HEK293 (cell line): ENCODE data around the gene AK5.

ENCODE experiments used
- CTCF ChIA-PET: fragments of 350-600 bp; formaldehyde crosslinking; extraction: SDS; loops from one replicate; lab custom pipeline; 2021; ENCODE audit warnings: antibody characterized with exemption; lab: Yijun Ruan, JAX
- POLR2A ChIA-PET: fragments of 300-600 bp; formaldehyde crosslinking; extraction: SDS; loops from one replicate; lab custom pipeline; 2020; ENCODE audit warnings: antibody characterized with exemption, inconsistent platforms; lab: Yijun Ruan, JAX
- H3K27ac ChIP-seq: fragments of 200-500 bp; sonication (Bioruptor generic); 2 replicates; pipeline ENCODE4 v1.5.1; 2014; ENCODE audit warnings: low read depth, low read length, control low read depth, inconsistent platforms; ENCODE audit errors: extremely low read depth
- H3K36me3 ChIP-seq, 2 experiments: fragments of 200-500 bp in 1 of 2; sonication (Bioruptor generic) in 1 of 2; 1 replicate in 1 of 2; 2 replicates in 1 of 2; pipeline ENCODE4 v1.5.1; 2014 to 2017; ENCODE audit warnings: inconsistent platforms in 2 of 2, low read length in 2 of 2; ENCODE audit not compliant: control insufficient read depth in 2 of 2, insufficient read depth in 1 of 2
- H3K4me1 ChIP-seq: fragments of 200-500 bp; sonication (Bioruptor generic); 2 replicates; pipeline ENCODE4 v1.5.1; 2014; ENCODE audit warnings: mild to moderate bottlenecking, low read length, inconsistent platforms; ENCODE audit not compliant: control insufficient read depth, insufficient read depth
- H3K4me3 ChIP-seq: 2 replicates; pipeline ENCODE4 v1.5.1; 2011; ENCODE audit warnings: low read depth, mild to moderate bottlenecking, control low read depth, low read length, moderate library complexity
- H3K9me3 ChIP-seq: fragments of 200-500 bp; sonication (Bioruptor generic); 2 replicates; pipeline ENCODE4 v1.5.1; 2014; ENCODE audit warnings: low read depth, low read length, inconsistent platforms; ENCODE audit not compliant: control insufficient read depth, insufficient read depth
- EGR2 ChIP-seq: fragments of 450-650 bp; formaldehyde crosslinking; IDR thresholded peaks from 2 replicates; pipeline ENCODE4 v1.5.1; 2016; ENCODE audit warnings: low read depth, missing biosample characterization, missing genetic modification characterization
- KLF10 ChIP-seq: fragments of 450-650 bp; IDR thresholded peaks from 2 replicates; pipeline ENCODE4 v1.5.1; 2018; ENCODE audit warnings: missing biosample characterization, mild to moderate bottlenecking, missing genetic modification characterization
- MZF1 ChIP-seq: fragments of 450-650 bp; formaldehyde crosslinking; IDR thresholded peaks from 2 replicates; pipeline ENCODE4 v1.5.1; 2017; ENCODE audit warnings: missing biosample characterization, missing genetic modification characterization, borderline replicate concordance
- PRDM2 ChIP-seq: fragments of 450-650 bp; formaldehyde crosslinking; IDR thresholded peaks from 2 replicates; pipeline ENCODE4 v1.5.1; 2016; ENCODE audit warnings: missing biosample characterization, missing genetic modification characterization, borderline replicate concordance
- SP3 ChIP-seq: fragments of 450-650 bp; formaldehyde crosslinking; IDR thresholded peaks from 2 replicates; pipeline ENCODE4 v1.5.1; 2016; ENCODE audit warnings: missing biosample characterization, missing genetic modification characterization
- ZBTB48 ChIP-seq: fragments of 450-650 bp; formaldehyde crosslinking; IDR thresholded peaks from 2 replicates; pipeline ENCODE4 v1.5.1; 2016; ENCODE audit warnings: missing biosample characterization, missing genetic modification characterization
- ZFHX2 ChIP-seq: fragments of 450-650 bp; formaldehyde crosslinking; conservative IDR thresholded peaks from 2 replicates; pipeline ENCODE4 v1.5.1; 2016; ENCODE audit warnings: missing biosample characterization, missing genetic modification characterization
- ZNF132 ChIP-seq: fragments of 450-650 bp; formaldehyde crosslinking; IDR thresholded peaks from 2 replicates; pipeline ENCODE4 v1.5.1; 2017; ENCODE audit warnings: missing biosample characterization, missing genetic modification characterization, borderline replicate concordance
- ZNF549 ChIP-seq: fragments of 450-650 bp; IDR thresholded peaks from 2 replicates; pipeline ENCODE4 v1.5.1; 2018; ENCODE audit warnings: missing biosample characterization, missing genetic modification characterization, mild to moderate bottlenecking, inconsistent platforms, moderate library complexity
- ZNF660 ChIP-seq: fragments of 450-650 bp; IDR thresholded peaks from 2 replicates; pipeline ENCODE4 v1.5.1; 2018; ENCODE audit warnings: missing biosample characterization, mild to moderate bottlenecking, missing genetic modification characterization
- ZNF791 ChIP-seq: fragments of 450-650 bp; formaldehyde crosslinking; IDR thresholded peaks from 2 replicates; pipeline ENCODE4 v1.5.1; 2016; ENCODE audit warnings: missing biosample characterization, missing genetic modification characterization
- TF ChIP-seq, protein P1 (sequence below): fragments of 450-650 bp; formaldehyde crosslinking; IDR thresholded peaks from 2 replicates; pipeline ENCODE4 v1.5.1; 2017; ENCODE audit warnings: missing biosample characterization, missing genetic modification characterization
- TF ChIP-seq, protein P2 (sequence below): fragments of 450-650 bp; formaldehyde crosslinking; optimal IDR thresholded peaks from 2 replicates; pipeline ENCODE3; 2016; ENCODE audit warnings: missing biosample characterization, mild to moderate bottlenecking, missing genetic modification characterization

Gene AK5, protein sequence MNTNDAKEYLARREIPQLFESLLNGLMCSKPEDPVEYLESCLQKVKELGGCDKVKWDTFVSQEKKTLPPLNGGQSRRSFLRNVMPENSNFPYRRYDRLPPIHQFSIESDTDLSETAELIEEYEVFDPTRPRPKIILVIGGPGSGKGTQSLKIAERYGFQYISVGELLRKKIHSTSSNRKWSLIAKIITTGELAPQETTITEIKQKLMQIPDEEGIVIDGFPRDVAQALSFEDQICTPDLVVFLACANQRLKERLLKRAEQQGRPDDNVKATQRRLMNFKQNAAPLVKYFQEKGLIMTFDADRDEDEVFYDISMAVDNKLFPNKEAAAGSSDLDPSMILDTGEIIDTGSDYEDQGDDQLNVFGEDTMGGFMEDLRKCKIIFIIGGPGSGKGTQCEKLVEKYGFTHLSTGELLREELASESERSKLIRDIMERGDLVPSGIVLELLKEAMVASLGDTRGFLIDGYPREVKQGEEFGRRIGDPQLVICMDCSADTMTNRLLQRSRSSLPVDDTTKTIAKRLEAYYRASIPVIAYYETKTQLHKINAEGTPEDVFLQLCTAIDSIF

GRCh38 chr1:77281491-77282186, at the start of gene AK5:
AK5 (plus strand) TSS chr1:77282019; CDS start chr1:77282314, 295 bp downstream.
- no peak within 1 kb of the TSS; the same call in 1 of the 2 replicates for H3K27ac ChIP-seq
- CTCF ChIA-PET = no interaction called here

More at GRCh38 chr1:77281491-77282186, at the start of gene AK5:
- POLR2A ChIA-PET = no interaction called here
- Histone ChIP-seq H3K4me3 (peak within 1 kb of the TSS; percentile 54), H3K9me3 (no peaks in the 10 kb centered on the region), H3K4me1 (no peaks in the 10 kb centered on the region), H3K36me3 (no peaks in the 10 kb centered on the region)
- TF ChIP-seq, protein P1, sequence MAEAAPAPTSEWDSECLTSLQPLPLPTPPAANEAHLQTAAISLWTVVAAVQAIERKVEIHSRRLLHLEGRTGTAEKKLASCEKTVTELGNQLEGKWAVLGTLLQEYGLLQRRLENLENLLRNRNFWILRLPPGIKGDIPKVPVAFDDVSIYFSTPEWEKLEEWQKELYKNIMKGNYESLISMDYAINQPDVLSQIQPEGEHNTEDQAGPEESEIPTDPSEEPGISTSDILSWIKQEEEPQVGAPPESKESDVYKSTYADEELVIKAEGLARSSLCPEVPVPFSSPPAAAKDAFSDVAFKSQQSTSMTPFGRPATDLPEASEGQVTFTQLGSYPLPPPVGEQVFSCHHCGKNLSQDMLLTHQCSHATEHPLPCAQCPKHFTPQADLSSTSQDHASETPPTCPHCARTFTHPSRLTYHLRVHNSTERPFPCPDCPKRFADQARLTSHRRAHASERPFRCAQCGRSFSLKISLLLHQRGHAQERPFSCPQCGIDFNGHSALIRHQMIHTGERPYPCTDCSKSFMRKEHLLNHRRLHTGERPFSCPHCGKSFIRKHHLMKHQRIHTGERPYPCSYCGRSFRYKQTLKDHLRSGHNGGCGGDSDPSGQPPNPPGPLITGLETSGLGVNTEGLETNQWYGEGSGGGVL (tag by site-specific recombination) = peak; percentile 34; the same call in 1 of the 2 replicates
- TF ChIP-seq SP3 (tag by site-specific recombination) (0 out of 2 replicates have a peak, but pooled peaks have one; percentile 10), EGR2 (peak; percentile 49; the same call in 1 of the 2 replicates), ZNF132 (tag by site-specific recombination) (no peak), ZNF549 (0 out of 2 replicates have a peak, but pooled peaks have one; percentile 43), ZNF660 (0 out of 2 replicates have a peak, but pooled peaks have one; percentile 43), ZBTB48 (tag by site-specific recombination) (peak; percentile 91), ZFHX2 (tag by site-specific recombination) (peak; percentile 76), KLF10 (tag by site-specific recombination) (0 out of 2 replicates have a peak, but pooled peaks have one; percentile 32), ZNF791 (no peak), MZF1 (tag by site-specific recombination) (peak; percentile 45; the same call in 1 of the 2 replicates), PRDM2 (tag by site-specific recombination) (no peak)
- TF ChIP-seq, protein P2, sequence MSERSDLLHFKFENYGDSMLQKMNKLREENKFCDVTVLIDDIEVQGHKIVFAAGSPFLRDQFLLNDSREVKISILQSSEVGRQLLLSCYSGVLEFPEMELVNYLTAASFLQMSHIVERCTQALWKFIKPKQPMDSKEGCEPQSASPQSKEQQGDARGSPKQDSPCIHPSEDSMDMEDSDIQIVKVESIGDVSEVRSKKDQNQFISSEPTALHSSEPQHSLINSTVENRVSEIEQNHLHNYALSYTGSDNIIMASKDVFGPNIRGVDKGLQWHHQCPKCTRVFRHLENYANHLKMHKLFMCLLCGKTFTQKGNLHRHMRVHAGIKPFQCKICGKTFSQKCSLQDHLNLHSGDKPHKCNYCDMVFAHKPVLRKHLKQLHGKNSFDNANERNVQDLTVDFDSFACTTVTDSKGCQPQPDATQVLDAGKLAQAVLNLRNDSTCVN (tag by site-specific recombination) = peak; percentile 64
